H1 (cell line): ENCODE measurements around the gene ABI3. TPM values are rescaled to one million over a fixed set of nuclear protein-coding genes. Genes with fewer than 3 reads are reported as not detected.

Source experiments
- ASH2L ChIP-seq: fragments of 200-600, 300-600 bp; sonication (generic); IDR thresholded peaks from one replicate; pipeline ENCODE4 v1.7.1; 2017; ENCODE audit warnings: low read length
- ATF3 ChIP-seq: IDR thresholded peaks from 2 replicates; pipeline ENCODE4 v1.6.1; 2011; ENCODE audit warnings: low read depth, mild to moderate bottlenecking, low read length; ENCODE audit not compliant: insufficient read depth
- CHD2 ChIP-seq: IDR thresholded peaks from 2 replicates; pipeline ENCODE4 v1.6.1; 2012; ENCODE audit warnings: low read length, improper control_type of control experiment
- CREB1 ChIP-seq: IDR thresholded peaks from 2 replicates; pipeline ENCODE4 v1.6.1; 2012; ENCODE audit warnings: inconsistent platforms
- CTBP2 ChIP-seq: IDR thresholded peaks from 2 replicates; pipeline ENCODE4 v1.7.0; 2011; ENCODE audit warnings: borderline replicate concordance, mild to moderate bottlenecking, moderate library complexity, mixed read lengths, low read length; ENCODE audit not compliant: insufficient read depth, insufficient read length
- CTCF ChIP-seq, 3 experiments: IDR thresholded peaks; 1 replicate in 2 of 3; 2 replicates in 1 of 3; pipeline versions ENCODE4 v1.5.1 to v1.6.1; 2011; ENCODE audit warnings: low read length in 3 of 3, mild to moderate bottlenecking in 3 of 3, inconsistent platforms in 2 of 3, low read depth in 1 of 3, moderate library complexity in 1 of 3; ENCODE audit not compliant: insufficient read depth in 1 of 3; ENCODE audit errors: control extremely low read depth in 1 of 3
- E2F6 ChIP-seq: IDR thresholded peaks from 2 replicates; pipeline ENCODE4 v1.6.1; 2012; ENCODE audit warnings: inconsistent platforms
- HDAC6 ChIP-seq: IDR thresholded peaks from one replicate; pipeline ENCODE4 v1.7.1; 2012; ENCODE audit warnings: low read depth, mild to moderate bottlenecking, inconsistent platforms, low read length, moderate library complexity
- KDM1A ChIP-seq: fragments of 200-600, 300-600 bp; sonication (generic); IDR thresholded peaks from 2 replicates; pipeline ENCODE4 v1.7.1; 2016; ENCODE audit warnings: mild to moderate bottlenecking, low read length, borderline replicate concordance
- PHF8 ChIP-seq: fragments of 200-600 bp; sonication (generic); conservative IDR thresholded peaks from 2 replicates; pipeline ENCODE4 v1.7.1; 2012; ENCODE audit warnings: low read depth, mild to moderate bottlenecking, inconsistent platforms, low read length, moderate library complexity
- POU5F1 ChIP-seq: IDR thresholded peaks from 2 replicates; pipeline ENCODE4 v1.6.1; 2011; ENCODE audit warnings: low read depth, mild to moderate bottlenecking, low read length, moderate library complexity
- RBBP5 ChIP-seq: IDR thresholded peaks from 2 replicates; pipeline ENCODE4 v1.7.1; 2012; ENCODE audit warnings: low read depth, mild to moderate bottlenecking, inconsistent platforms, low read length, moderate library complexity, borderline replicate concordance
- SIN3A ChIP-seq, 2 experiments: IDR thresholded peaks in 1 of 2; conservative IDR thresholded peaks in 1 of 2; 2 replicates each; pipeline ENCODE4 v1.6.1; 2011 to 2012; ENCODE audit warnings: low read length in 2 of 2, improper control_type of control experiment in 1 of 2, low read depth in 1 of 2, mild to moderate bottlenecking in 1 of 2
- SP2 ChIP-seq: IDR thresholded peaks from 2 replicates; pipeline ENCODE4 v1.6.1; 2012; ENCODE audit warnings: mild to moderate bottlenecking, low read length, inconsistent platforms
- SP4 ChIP-seq: IDR thresholded peaks from 2 replicates; pipeline ENCODE4 v1.6.1; 2012; ENCODE audit warnings: low read length, inconsistent platforms
- TAF1 ChIP-seq: IDR thresholded peaks from 2 replicates; pipeline ENCODE4 v1.6.1; 2011; ENCODE audit warnings: mild to moderate bottlenecking, low read depth, low read length
- TAF7 ChIP-seq: optimal IDR thresholded peaks from 2 replicates; pipeline ENCODE3; 2011; ENCODE audit warnings: low read depth, mild to moderate bottlenecking, inconsistent platforms, low read length, moderate library complexity, borderline replicate concordance
- TBP ChIP-seq: IDR thresholded peaks from 2 replicates; pipeline ENCODE4 v1.6.1; 2011; ENCODE audit warnings: low read depth, low read length, improper control_type of control experiment
- TCF12 ChIP-seq: IDR thresholded peaks from 2 replicates; pipeline ENCODE4 v1.6.1; 2011; ENCODE audit warnings: low read depth, mild to moderate bottlenecking, low read length
- polyA plus RNA-seq, 7 experiments: library from polyadenylated mRNA; depleted of rRNA in 3 of 7; stranded (reverse) in 5 of 7; unstranded in 2 of 7; fragments of >200 nt in 5 of 7; fragments of 200-250 nt in 2 of 7; gene quantifications; 1 replicate in 5 of 7; 2 replicates in 1 of 7; 4 replicates in 1 of 7; pipeline versions ENCODE4 v1.2.1 to v1.2.3, GENCODE V29; 2011 to 2013; ENCODE audit warnings: missing spikeins in 2 of 7, mixed read lengths in 2 of 7
- total RNA-seq: library from RNA; stranded (reverse); fragmentation: NEBNext Ultra II Directional; extraction: Animal tissue kit (Norgen Biotek cat#: 25700); gene quantifications from 2 replicates; pipeline ENCODE4 v1.2.1, GENCODE V29; 2021

The ABI3 gene
- total and polyA plus RNA-seq, 2 of the 8 experiments (the other 6 are each of a cell fraction or from before 2014, with no cell fraction given), result 1.3 to 2.5 TPM

GRCh38 chr17:49191917-49192741 lies 18.4 kb upstream of the ABI3 start (continued):
- TF ChIP-seq CTBP2, result no peak
- TF ChIP-seq ASH2L, result peak; percentile 100
- TF ChIP-seq PHF8, result peak; percentile 73
- peak; percentile 64; the same call in 1 of the 2 replicates for TF ChIP-seq POU5F1
- peak; percentile 99 for TF ChIP-seq TBP
- no peak for TF ChIP-seq SP2
- TF ChIP-seq CTCF (IDR thresholded peaks at IDR 0.05; ENCODE audit: control extremely low read depth in 1 of 3, insufficient read depth in 1 of 3, low read depth in 1 of 3, low read length in 3 of 3), result peak in 2 of 3 experiments; percentile 3 to 23; a peak in 2 of 4 replicates
- peak; percentile 30; the same call in 1 of the 2 replicates for TF ChIP-seq CREB1
- TF ChIP-seq TAF7, result peak; percentile 89
- 0 out of 2 replicates have a peak, but pooled peaks have one; percentile 5 for TF ChIP-seq TCF12
- TF ChIP-seq RBBP5, result peak; percentile 100
- peak; percentile 26; the same call in 1 of the 2 replicates for TF ChIP-seq TAF1
- TF ChIP-seq SP4, result no peak; the same call in 1 of the 2 replicates
- TF ChIP-seq CHD2, result peak; percentile 37; the same call in 1 of the 2 replicates
- 0 out of 4 replicates have a peak, but pooled peaks have one; percentile 5 to 67 for TF ChIP-seq SIN3A (conservative IDR thresholded peaks at IDR 0.05 in 1 of 2, IDR thresholded peaks at IDR 0.05 in 1 of 2; ENCODE audit: low read depth in 1 of 2, low read length in 2 of 2)
- no peak for TF ChIP-seq HDAC6
- TF ChIP-seq E2F6, result 0 out of 2 replicates have a peak, but pooled peaks have one; percentile 33
- TF ChIP-seq ATF3, result no peak
- TF ChIP-seq KDM1A, result no peak; the same call in 1 of the 2 replicates
